A673 (cell line): ENCODE results near the gene OLA1. TPM values are rescaled to one million over a fixed set of nuclear protein-coding genes. Genes with fewer than 3 reads are reported as not detected.

Experiments
- BruUV-seq: library from RNA; stranded (reverse); fragments of 400-500 nt; replicated peaks from 2 replicates; lab custom pipeline; 2021; lab: Mats Ljungman, UMichigan
- CTCF ChIA-PET: fragments of 300-600 bp; sonication (Branson Sonifier 250); formaldehyde crosslinking; loops from one replicate; lab custom pipeline; 2022; ENCODE audit warnings: antibody characterized with exemption; lab: Charles Lee
- POLR2A ChIA-PET: fragments of 300-600 bp; sonication (Branson Sonifier 250); formaldehyde crosslinking; loops from one replicate; lab custom pipeline; 2022; ENCODE audit warnings: antibody characterized with exemption; ENCODE audit not compliant: low non-redundant PET; lab: Charles Lee
- DNase-seq: peaks from one replicate; pipeline ENCODE4 v3.0.0-alpha.2; 2015; ENCODE audit warnings: low spot score
- H3K27ac ChIP-seq: fragments of 200-600 bp; sonication (generic); 2 replicates; pipeline ENCODE4 v1.5.1; 2016; ENCODE audit warnings: mixed run types, low read depth, mild to moderate bottlenecking, mixed read lengths, antibody characterized with exemption, low read length; ENCODE audit not compliant: poor library complexity, severe bottlenecking
- H3K27me3 ChIP-seq: fragments of 200-600 bp; sonication (generic); replicated peaks from 2 replicates; pipeline ENCODE4 v1.6.1; 2017; ENCODE audit warnings: mixed run types, low read depth, mild to moderate bottlenecking, mixed read lengths, antibody characterized with exemption, low read length; ENCODE audit not compliant: insufficient read depth, poor library complexity
- H3K36me3 ChIP-seq: fragments of 200-600 bp; sonication (generic); 2 replicates; pipeline ENCODE4 v1.6.1; 2016; ENCODE audit warnings: mixed run types, mild to moderate bottlenecking, mixed read lengths, antibody characterized with exemption, low read length; ENCODE audit not compliant: insufficient read depth, poor library complexity, severe bottlenecking
- H3K4me1 ChIP-seq: fragments of 200-600 bp; sonication (generic); 2 replicates; pipeline ENCODE4 v1.6.1; 2017; ENCODE audit warnings: mixed run types, mild to moderate bottlenecking, mixed read lengths, antibody characterized with exemption, low read length; ENCODE audit not compliant: insufficient read depth, poor library complexity, severe bottlenecking
- H3K4me3 ChIP-seq: fragments of 200-600 bp; sonication (generic); 2 replicates; pipeline ENCODE4 v1.5.1; 2016; ENCODE audit warnings: low read depth, mixed run types, mild to moderate bottlenecking, mixed read lengths, low read length; ENCODE audit not compliant: poor library complexity, severe bottlenecking
- H3K9me3 ChIP-seq: fragments of 200-600 bp; sonication (generic); 2 replicates; pipeline ENCODE4 v1.6.1; 2016; ENCODE audit warnings: mixed run types, low read depth, mild to moderate bottlenecking, mixed read lengths, antibody characterized with exemption, low read length; ENCODE audit not compliant: poor library complexity, severe bottlenecking
- EZH2 ChIP-seq: fragments of 200-600 bp; sonication (generic); IDR thresholded peaks from 2 replicates; pipeline ENCODE4 v1.6.1; 2017; ENCODE audit warnings: borderline replicate concordance, low read depth, mild to moderate bottlenecking, mixed read lengths, antibody characterized with exemption, low read length; ENCODE audit not compliant: poor library complexity, severe bottlenecking
- intact Hi-C: fragments of 100-400 bp; cut with micrococcal nuclease; formaldehyde crosslinking; loops from one replicate; pipeline ENCODE4 v1.10.0; 2022; ENCODE audit not compliant: unreplicated experiment
- total RNA-seq: library from RNA; stranded (reverse); gene quantifications from 2 replicates; pipeline ENCODE4 v1.2.3, GENCODE V29; 2021
- TF ChIP-seq, protein P1 (sequence below): fragments of 300-800, 200-600 bp; sonication (generic); conservative IDR thresholded peaks from 2 replicates; pipeline ENCODE4 v1.5.1; 2017; ENCODE audit warnings: low read depth, mild to moderate bottlenecking, antibody characterized with exemption, low read length, moderate library complexity, mixed read lengths

The OLA1 gene
- total RNA-seq, 1 experiment from 2014 or later, result 174 TPM

- TF ChIP-seq, protein P1, sequence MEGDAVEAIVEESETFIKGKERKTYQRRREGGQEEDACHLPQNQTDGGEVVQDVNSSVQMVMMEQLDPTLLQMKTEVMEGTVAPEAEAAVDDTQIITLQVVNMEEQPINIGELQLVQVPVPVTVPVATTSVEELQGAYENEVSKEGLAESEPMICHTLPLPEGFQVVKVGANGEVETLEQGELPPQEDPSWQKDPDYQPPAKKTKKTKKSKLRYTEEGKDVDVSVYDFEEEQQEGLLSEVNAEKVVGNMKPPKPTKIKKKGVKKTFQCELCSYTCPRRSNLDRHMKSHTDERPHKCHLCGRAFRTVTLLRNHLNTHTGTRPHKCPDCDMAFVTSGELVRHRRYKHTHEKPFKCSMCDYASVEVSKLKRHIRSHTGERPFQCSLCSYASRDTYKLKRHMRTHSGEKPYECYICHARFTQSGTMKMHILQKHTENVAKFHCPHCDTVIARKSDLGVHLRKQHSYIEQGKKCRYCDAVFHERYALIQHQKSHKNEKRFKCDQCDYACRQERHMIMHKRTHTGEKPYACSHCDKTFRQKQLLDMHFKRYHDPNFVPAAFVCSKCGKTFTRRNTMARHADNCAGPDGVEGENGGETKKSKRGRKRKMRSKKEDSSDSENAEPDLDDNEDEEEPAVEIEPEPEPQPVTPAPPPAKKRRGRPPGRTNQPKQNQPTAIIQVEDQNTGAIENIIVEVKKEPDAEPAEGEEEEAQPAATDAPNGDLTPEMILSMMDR, result no peak
- no peak for TF ChIP-seq EZH2
- H3K36me3 ChIP-seq, result no peaks in the 10 kb centered on the region
- ChIA-PET POLR2A (no interaction called here), CTCF (no interaction called here)
- no peak overlapping the region for H3K4me3 ChIP-seq
- intact Hi-C loops, result no loop called here
- no peaks in the 10 kb centered on the region for H3K9me3 ChIP-seq
- no peak overlapping the region for H3K27ac ChIP-seq
- DNase-seq, result no peak
- BruUV-seq, result no TSS peak
- no peaks in the 10 kb centered on the region for H3K27me3 ChIP-seq
- H3K4me1 ChIP-seq, result no peaks in the 10 kb centered on the region
These were observed 63.8 kb downstream of the OLA1 start for GRCh38 chr2:174184504-174184903.

DNA sequence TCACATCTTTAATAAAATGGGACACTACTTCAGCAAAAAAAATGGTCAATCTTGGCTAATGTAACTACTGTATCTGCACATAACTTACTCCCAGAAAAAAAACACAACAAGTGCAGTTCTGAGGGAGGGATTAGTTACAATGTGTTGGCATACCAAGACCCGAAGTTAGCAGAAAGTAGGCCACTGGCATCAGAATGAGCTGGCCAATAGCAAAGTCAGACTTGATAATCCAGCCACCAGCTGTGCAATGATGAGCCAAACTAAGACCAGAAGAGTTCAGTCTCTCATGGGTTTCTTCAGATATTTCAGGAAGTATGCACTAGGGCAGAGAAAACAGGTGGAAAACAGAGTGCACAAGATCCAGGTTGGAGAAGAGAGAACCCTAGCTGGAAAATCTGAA is 65.3 kb downstream of the OLA1 start:
- POLR2A ChIA-PET, result no interaction called here
- Histone ChIP-seq H3K4me3 (no peak overlapping the region), H3K36me3 (no peaks in the 10 kb centered on the region), H3K9me3 (no peaks in the 10 kb centered on the region), H3K4me1 (no peaks in the 10 kb centered on the region), H3K27ac (no peak overlapping the region), H3K27me3 (no peaks in the 10 kb centered on the region)
- CTCF ChIA-PET, result no interaction called here
- intact Hi-C loops, result no loop called here
- DNase-seq, result no peak
- BruUV-seq, result no TSS peak
- no peak for TF ChIP-seq EZH2
- TF ChIP-seq, protein P1, result no peak

DNA sequence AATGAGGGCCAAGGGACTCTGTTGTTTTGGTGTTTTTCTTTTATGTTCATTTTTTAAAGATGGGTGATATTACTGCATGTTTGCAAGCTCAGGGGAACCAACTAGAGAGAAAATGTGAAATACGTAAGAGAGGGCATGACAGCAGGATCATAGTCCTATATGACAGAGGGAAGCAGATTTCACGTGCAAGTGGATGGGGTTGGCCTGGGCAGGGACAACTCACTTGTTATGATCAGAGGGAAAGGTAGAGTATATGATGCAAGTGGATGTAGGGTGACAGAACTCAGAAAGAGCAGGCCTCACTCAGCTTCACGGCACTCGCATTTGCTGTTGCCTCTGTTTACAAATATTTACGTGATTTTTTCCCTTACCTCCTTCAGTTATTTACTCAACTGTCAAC is 67.0 kb downstream of the OLA1 start:
- Histone ChIP-seq H3K9me3 (no peaks in the 10 kb centered on the region), H3K36me3 (no peaks in the 10 kb centered on the region), H3K27ac (no peak overlapping the region), H3K27me3 (no peaks in the 10 kb centered on the region), H3K4me1 (no peaks in the 10 kb centered on the region), H3K4me3 (no peak overlapping the region)
- no peak for TF ChIP-seq EZH2
- TF ChIP-seq, protein P1, result no peak
- intact Hi-C loops, result no loop called here
- CTCF ChIA-PET, result no interaction called here
- POLR2A ChIA-PET, result interaction anchor here (0.6 kb wide), 1 partner anchor 43 kb away, joined by 3 read pairs; no protein-coding TSS in a partner anchor
- no TSS peak for BruUV-seq
- DNase-seq, result no peak
